ENCODE results near the gene TPSB2.
"Not testable (repeated sequence)": the region's sequence is repeated elsewhere in the genome, so short reads cannot be mapped to it uniquely, and the experiment has no call there.

The TPSB2 gene

GRCh38 chr16:1229476-1229875, 508 bp downstream of the TPSB2 start:
- DNase-seq (ENCODE audit: low read depth); H3K4me3 ChIP-seq (ENCODE audit: low read length): not testable (repeated sequence)

GRCh38 chr16:1228227-1228626, 1.8 kb downstream of the TPSB2 start:
- not testable (repeated sequence) for DNase-seq (ENCODE audit: low read depth)

DNA sequence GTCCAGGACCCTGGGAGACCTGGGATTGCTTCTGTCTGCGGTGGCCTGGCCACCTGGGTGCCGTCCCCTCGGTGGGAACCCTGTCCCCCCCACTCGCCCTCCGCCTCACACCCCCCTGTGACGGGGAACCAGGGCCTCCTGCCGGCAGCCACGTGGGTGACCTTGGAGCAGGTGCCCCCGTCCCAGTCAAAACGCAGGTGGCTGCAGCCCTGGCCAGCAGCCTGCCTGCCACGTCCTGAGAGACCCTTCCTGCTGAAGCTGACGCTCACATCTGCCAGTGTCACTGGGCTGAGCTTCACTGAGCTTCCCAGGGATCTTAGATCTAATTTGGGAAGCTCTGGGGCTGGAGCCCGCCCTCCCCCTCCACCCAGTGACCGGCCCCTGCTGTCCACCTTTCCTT, 3.3 kb downstream of the TPSB2 start:
- not testable (repeated sequence) for H3K4me3 ChIP-seq (ENCODE audit: low read length); DNase-seq (ENCODE audit: low read depth)

More at GRCh38 chr16:1228227-1228626, 1.8 kb downstream of the TPSB2 start:
- not testable (repeated sequence) for H3K4me3 ChIP-seq (ENCODE audit: low read length)

DNA sequence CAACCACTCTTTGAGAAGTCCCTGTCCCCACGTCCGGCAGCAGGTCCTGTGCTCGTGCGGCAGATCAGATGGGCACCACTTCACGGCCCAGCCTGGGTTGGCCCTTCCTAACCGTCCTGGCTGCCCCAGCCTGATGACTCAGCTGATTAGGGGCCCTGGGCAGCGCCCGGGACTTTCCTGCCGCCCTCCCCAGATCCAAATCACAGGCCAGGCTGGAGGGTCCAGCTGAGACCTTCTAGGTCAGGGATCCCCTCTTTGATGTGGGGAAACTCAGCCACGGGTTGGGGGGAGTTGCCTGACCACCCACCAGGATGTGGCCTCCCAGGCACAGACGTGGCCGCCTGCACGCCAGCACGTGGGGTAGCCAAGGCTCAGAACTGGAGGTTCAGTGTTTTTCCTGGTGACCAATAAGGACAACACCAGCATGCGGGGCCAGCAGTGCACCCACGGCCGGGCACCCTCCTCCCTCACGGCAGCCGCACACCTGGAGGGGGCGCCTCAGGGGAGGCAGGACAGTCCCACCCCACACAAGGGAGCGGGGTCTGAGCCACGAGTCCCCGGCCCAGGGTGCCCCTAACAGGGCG, 4.2 kb downstream of the TPSB2 start:
- not testable (repeated sequence) for H3K4me3 ChIP-seq (ENCODE audit: low read length); DNase-seq (ENCODE audit: low read depth)

DNA sequence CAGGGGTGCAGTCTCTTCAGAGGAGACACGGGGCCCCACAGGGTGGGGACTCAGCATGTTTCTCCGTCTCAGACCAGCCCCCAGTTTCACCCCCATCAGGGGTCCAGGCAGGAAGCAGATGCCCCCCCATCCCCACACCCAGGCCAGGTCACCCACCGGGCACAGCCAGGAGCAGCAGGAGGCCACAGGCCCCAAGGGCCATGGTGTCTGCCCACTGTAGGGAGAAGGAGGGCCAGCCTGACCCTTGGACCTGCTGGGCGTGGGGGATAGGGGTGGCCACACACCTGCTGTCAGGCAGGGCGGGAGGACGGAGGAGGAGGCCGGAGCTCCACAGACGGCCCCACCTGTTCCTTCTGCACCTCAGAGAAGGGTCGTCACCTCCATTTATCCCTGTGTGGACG, 4.9 kb downstream of the TPSB2 start, which contains the start of gene TPSG1:
TSS of gene TPSG1 (minus strand) at position 218 of the 401 bp plus-strand sequence. CDS start at position 202, 16 bp downstream.
- no peak for DNase-seq (ENCODE audit: low read depth)
- TF ChIP-seq CTCF (conservative IDR thresholded peaks at IDR 0.05; ENCODE audit: low read depth, low read length), result no peak
- H3K4me3 ChIP-seq (ENCODE audit: low read length), result no peak within 1 kb of the TSS

DNA sequence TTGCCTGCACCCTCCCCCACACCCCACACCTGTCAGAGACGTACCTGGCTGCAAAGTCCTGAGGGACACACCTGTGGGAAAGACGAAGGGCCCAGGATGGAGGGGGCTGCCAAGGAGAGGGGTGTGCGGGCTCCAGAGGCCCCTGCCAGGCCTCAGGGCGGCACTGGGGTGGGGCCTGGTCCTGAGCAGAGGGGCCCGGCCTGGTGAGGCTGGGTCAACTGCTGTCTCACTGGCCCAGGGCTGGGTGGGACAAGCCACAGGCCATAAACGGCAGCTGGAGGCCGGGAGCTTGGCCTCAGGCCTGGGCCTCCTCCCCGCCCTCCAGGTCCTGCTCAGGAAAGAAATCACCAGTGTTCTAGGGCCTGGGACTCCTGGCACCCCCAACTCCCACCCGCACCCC, 5.4 kb downstream of the TPSB2 start:
- H3K4me3 ChIP-seq (ENCODE audit: low read length), result no peak overlapping the region
- DNase-seq (ENCODE audit: low read depth), result no peak
- no peak for TF ChIP-seq CTCF (conservative IDR thresholded peaks at IDR 0.05; ENCODE audit: low read depth, low read length)

GRCh38 chr16:1223355-1224214, 6.4 kb downstream of the TPSB2 start:
- DNase-seq (ENCODE audit: low read depth), result no peak
- H3K4me3 ChIP-seq (ENCODE audit: low read length), result no peak overlapping the region
- TF ChIP-seq CTCF (conservative IDR thresholded peaks at IDR 0.05; ENCODE audit: low read depth, low read length), result no peak

DNA sequence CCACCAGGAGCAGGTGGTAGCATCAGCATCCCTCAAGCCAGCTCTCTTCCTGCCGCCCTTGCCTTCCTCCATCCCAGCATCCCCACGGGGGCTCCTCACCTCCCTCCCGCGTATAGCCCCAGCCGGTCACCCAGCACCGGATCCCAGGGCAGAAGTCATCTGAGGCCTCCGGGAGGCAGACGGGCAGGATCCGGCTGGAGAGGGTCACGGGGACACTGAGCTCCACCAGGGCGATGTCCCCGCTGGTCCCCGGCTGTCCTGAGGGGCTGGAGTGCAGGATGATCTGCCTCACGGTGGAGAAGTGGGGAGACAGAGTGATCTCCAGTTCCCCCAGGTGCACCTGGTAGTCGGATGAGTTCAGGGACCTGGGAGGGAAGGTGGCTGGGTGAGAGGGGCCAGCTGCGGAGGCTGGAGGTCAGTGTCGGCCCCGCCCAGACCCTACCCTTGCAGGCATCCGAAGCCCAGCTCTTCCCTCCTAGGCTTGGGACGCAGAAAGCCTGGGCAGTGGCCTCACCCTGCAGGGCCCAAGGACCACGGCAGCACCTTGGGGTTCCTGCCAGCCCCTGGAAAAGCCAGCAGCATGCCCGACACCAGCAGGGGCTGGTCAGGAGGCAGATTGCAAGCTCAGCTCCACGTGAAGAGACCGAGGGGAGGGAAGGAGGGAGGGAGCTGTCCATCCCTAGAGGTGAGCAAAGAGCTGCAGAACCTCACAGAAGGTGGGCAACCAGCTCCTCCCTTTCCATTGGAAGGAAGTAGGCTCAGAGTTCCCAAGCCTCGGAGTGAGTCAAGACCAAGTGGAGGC, 7.2 kb downstream of the TPSB2 start:
- no peak overlapping the region for H3K4me3 ChIP-seq (ENCODE audit: low read length)
- TF ChIP-seq CTCF (conservative IDR thresholded peaks at IDR 0.05; ENCODE audit: low read depth, low read length), result no peak
- no peak for DNase-seq (ENCODE audit: low read depth)

Data from retinal pigment epithelial cell (primary cell).